ENCODE data around the gene CAMSAP1.
A peak's percentile ranks its signal among the peaks of the same experiment; 100 is the strongest.
"Not testable (repeated sequence)": the region's sequence is repeated elsewhere in the genome, so short reads cannot be mapped to it uniquely, and the experiment has no call there.

The CAMSAP1 gene

GRCh38 chr9:135895202-135895848, 12.0 kb downstream of the CAMSAP1 start:
- DNase-seq: no peak

- DNase-seq: no peak
Measured at GRCh38 chr9:135893104-135893503, 14.2 kb downstream of the CAMSAP1 start.

- DNase-seq: not testable (repeated sequence)
Measured at GRCh38 chr9:135892327-135892726, 15.0 kb downstream of the CAMSAP1 start.

- no peak for DNase-seq
Measured at GRCh38 chr9:135891027-135891631, 16.2 kb downstream of the CAMSAP1 start.

GRCh38 chr9:135890190-135891026, 16.9 kb downstream of the CAMSAP1 start:
- no peak for DNase-seq

GRCh38 chr9:135889564-135890189, 17.7 kb downstream of the CAMSAP1 start:
- no peak for DNase-seq

- no peak for DNase-seq
Measured at GRCh38 chr9:135888766-135889394, 18.5 kb downstream of the CAMSAP1 start.

GRCh38 chr9:135888126-135888765, 19.1 kb downstream of the CAMSAP1 start:
- DNase-seq: no peak

GRCh38 chr9:135887585-135888050, 19.7 kb downstream of the CAMSAP1 start:
- peak in 3 of 5 experiments; percentile 28 to 70 (median 58) for DNase-seq

GRCh38 chr9:135887021-135887507, 20.3 kb downstream of the CAMSAP1 start:
- DNase-seq: no peak

- no peak for DNase-seq
Measured at GRCh38 chr9:135886147-135886981, 21.0 kb downstream of the CAMSAP1 start.

- DNase-seq: no peak
Measured at GRCh38 chr9:135885100-135885853, 22.1 kb downstream of the CAMSAP1 start.

- no peak for DNase-seq
Measured at GRCh38 chr9:135884328-135885035, 22.9 kb downstream of the CAMSAP1 start.

GRCh38 chr9:135883410-135884089, 23.8 kb downstream of the CAMSAP1 start:
- DNase-seq: peak in 1 of 5 experiments; percentile 18

GRCh38 chr9:135882011-135882410, 25.3 kb downstream of the CAMSAP1 start:
- no peak for DNase-seq

- no peak for DNase-seq
Measured at GRCh38 chr9:135880438-135880837, 26.9 kb downstream of the CAMSAP1 start.

- no peak for DNase-seq
Measured at GRCh38 chr9:135879619-135880018, 27.7 kb downstream of the CAMSAP1 start.

GRCh38 chr9:135879237-135879601, 28.1 kb downstream of the CAMSAP1 start:
- no peak for DNase-seq
